ENCODE results near the gene RBM33. TPM values are rescaled to one million over a fixed set of nuclear protein-coding genes. Genes with fewer than 3 reads are reported as not detected.
"Not testable (repeated sequence)": the region's sequence is repeated elsewhere in the genome, so short reads cannot be mapped to it uniquely, and the experiment has no call there.

RBM33 gene, protein sequence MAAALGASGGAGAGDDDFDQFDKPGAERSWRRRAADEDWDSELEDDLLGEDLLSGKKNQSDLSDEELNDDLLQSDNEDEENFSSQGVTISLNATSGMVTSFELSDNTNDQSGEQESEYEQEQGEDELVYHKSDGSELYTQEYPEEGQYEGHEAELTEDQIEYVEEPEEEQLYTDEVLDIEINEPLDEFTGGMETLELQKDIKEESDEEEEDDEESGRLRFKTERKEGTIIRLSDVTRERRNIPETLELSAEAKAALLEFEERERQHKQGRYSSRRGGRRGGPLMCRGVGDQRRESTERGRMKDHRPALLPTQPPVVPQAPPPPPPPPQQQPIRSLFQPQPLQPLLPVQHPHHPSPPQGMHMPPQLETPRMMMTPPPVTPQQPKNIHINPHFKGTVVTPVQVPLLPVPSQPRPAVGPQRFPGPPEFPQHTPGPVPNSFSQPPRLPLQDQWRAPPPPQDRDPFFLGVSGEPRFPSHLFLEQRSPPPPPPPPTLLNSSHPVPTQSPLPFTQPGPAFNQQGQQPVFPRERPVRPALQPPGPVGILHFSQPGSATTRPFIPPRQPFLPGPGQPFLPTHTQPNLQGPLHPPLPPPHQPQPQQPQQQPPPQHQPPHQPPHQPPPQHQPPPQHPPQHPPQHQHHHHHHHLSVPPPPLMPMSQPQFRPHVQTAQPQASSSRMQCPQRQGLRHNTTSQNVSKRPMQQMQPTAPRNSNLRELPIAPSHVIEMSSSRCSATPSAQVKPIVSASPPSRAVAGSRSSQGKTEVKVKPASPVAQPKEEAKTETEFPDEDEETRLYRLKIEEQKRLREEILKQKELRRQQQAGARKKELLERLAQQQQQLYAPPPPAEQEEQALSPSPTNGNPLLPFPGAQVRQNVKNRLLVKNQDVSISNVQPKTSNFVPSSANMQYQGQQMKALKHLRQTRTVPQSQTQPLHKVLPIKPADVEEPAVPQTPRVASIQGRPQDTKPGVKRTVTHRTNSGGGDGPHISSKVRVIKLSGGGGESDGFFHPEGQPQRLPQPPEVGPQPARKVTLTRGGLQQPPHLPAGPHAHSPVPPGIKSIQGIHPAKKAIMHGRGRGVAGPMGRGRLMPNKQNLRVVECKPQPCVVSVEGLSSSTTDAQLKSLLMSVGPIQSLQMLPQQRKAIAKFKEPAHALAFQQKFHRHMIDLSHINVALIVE
- total RNA-seq = 77.0 and 78.4 TPM in 2 replicates

- intact Hi-C loops (cut with micrococcal nuclease) = loop anchor here (1.0 to 2.0 kb wide), 10 partner anchors 94 to 1494 kb away; partner anchors contain the start of genes INSIG1, LMBR1, PAXIP1 and RNF32
Measured at GRCh38 chr7:155644178-155644970, at the start of gene RBM33. TSS of gene RBM33 (plus strand) at chr7:155644661. CDS start at chr7:155644877, 216 bp downstream.

GRCh38 chr7:155594961-155595366 lies 49.5 kb upstream of the RBM33 start:
- intact Hi-C loops (cut with micrococcal nuclease) = loop anchor here (5.0 kb wide), 1 partner anchor 52 kb away; no protein-coding TSS in a partner anchor

DNA sequence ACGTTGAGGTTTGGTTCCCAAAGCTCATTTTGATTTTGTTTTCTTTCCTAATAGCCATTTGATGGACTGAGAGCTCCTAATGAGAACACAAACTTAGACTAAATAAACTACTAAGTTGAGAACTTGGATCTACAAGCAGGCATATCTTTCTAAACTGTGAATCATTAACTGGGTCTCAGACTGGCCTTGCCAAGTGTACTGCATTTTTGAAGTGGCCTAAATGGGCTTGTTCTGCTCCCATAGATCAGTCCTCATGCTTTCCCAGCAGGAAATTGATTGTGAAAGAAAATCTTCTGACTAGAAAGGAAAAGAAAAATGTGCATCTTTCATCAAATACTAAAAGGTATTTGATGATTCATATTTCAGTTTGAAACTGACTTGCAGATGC lies 46.7 kb upstream of the RBM33 start:
- intact Hi-C loops (cut with micrococcal nuclease) = loop anchor here (1.0 to 5.0 kb wide), 3 partner anchors 50 to 171 kb away; no protein-coding TSS in a partner anchor

DNA sequence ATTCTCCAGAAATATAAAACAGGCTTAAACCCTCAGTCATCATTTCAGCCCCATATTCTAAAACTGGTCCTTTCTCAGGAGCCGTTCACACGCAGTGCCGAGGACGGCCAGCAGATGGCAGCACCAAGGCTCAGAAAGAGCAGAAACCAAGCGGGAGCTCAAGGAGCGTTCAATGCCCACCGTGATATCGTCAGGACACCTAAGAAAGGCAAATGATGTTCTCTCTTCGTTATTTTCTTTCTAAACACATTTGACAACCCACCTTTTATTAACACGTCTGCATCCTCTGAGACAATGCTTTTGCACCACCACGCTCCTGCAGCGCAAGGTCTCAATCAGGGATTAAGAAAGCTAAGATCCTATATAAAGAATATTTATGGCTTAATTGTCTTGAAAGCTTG lies 45.7 kb upstream of the RBM33 start:
- intact Hi-C loops (cut with micrococcal nuclease) = loop anchor here (1.0 to 5.0 kb wide), 3 partner anchors 48 to 169 kb away; no protein-coding TSS in a partner anchor

DNA sequence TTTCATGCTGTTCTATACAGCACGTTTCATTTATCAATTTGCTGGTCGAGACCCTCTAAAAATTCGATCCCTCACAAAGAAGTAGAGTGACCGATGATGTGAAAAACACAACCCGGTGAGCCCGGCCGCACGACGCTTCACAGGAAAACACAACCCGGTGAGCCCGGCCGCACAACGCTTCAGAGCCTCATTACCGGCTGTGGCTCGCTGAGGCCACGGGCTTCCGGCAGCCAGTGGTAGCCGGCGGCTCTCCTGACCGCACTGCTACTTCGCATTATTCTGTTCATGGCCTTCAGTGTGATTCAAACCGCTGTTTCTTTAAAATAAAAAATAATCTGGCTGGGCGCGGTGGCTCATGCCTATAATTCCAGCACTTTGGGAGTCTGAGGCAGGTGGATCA lies 42.3 kb upstream of the RBM33 start:
- intact Hi-C loops (cut with micrococcal nuclease) = no loop called here

DNA sequence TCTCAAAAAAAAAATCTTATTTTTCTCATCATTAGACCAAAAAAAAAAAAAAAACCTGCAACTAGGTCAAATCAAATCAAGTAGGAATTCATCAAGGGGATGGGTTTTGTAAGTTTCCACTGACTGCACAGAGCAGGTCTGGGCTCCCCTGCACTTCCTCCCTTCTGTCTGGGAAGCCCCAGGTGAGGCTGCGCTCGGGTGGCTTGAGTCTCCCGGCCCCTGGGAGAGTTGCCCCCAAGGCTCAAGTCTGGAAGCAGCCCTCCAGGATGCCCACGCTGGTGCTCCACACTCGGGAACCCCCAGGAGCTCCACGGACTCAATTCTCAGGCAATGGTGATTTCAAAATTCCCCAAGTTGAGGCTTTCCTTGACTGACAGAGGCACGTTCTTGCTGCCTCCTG lies 41.7 kb upstream of the RBM33 start:
- intact Hi-C loops (cut with micrococcal nuclease) = no loop called here

- intact Hi-C loops (cut with micrococcal nuclease) = no loop called here
Measured at GRCh38 chr7:155603205-155603857, 41.1 kb upstream of the RBM33 start.

GRCh38 chr7:155603858-155604503 lies 40.5 kb upstream of the RBM33 start:
- intact Hi-C loops (cut with micrococcal nuclease) = no loop called here

- intact Hi-C loops (cut with micrococcal nuclease) = no loop called here
Measured at GRCh38 chr7:155604504-155604997, 39.9 kb upstream of the RBM33 start.

DNA sequence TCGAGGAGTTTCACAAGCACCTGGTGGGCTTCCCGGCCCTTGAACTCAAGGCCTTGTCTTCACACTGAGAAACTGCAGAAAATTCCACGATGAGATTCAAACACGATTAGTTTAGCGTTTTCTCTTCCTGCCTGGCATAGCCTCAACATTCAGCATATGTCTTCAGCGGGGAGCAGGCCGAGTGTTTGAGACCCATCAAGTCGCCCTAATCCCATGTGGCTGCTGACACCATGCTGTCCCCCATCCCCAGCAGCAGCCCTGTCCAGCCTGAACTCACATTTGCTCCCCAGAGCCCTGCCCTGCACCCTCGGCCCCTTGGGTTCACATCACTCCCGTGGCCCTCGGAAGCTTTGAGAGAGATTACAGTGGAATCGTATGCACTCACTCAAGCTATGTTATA lies 35.3 kb upstream of the RBM33 start:
- intact Hi-C loops (cut with micrococcal nuclease) = no loop called here

GRCh38 chr7:155610633-155611193 lies 33.7 kb upstream of the RBM33 start:
- intact Hi-C loops (cut with micrococcal nuclease) = no loop called here

DNA sequence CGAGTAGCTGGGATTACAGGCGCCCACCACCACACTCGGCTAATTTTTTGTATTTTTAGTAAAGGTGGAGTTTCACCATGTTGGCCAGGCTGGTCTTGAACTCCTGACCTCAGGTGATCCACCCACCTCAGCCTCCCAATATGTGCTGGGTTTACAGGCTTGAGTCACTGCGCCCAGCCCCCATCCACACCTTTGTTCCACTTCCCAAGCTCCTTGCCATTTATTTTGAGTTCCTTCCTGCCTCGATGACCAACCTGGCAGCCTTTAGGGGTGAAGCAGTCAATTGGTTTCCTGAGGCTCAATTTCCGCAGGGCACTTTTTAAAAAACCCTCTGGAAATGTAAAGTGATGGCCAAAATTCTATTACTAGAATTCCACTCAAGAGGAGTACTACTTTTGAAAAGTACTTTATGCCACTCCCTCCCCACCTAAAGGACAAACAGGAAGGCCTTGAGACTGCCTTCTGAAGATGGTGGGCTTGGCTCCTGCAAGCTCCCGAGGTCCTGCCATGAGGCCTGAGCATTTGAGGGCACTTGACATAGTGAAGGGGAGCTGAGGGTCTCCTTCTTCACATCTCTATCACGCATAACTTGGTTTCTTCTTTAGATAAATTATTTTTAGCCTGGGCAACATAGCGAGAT lies 32.5 kb upstream of the RBM33 start:
- intact Hi-C loops (cut with micrococcal nuclease) = no loop called here

GRCh38 chr7:155612658-155613057 lies 31.8 kb upstream of the RBM33 start:
- intact Hi-C loops (cut with micrococcal nuclease) = no loop called here

- intact Hi-C loops (cut with micrococcal nuclease) = not testable (repeated sequence)
Measured at GRCh38 chr7:155615085-155615484, 29.4 kb upstream of the RBM33 start.

DNA sequence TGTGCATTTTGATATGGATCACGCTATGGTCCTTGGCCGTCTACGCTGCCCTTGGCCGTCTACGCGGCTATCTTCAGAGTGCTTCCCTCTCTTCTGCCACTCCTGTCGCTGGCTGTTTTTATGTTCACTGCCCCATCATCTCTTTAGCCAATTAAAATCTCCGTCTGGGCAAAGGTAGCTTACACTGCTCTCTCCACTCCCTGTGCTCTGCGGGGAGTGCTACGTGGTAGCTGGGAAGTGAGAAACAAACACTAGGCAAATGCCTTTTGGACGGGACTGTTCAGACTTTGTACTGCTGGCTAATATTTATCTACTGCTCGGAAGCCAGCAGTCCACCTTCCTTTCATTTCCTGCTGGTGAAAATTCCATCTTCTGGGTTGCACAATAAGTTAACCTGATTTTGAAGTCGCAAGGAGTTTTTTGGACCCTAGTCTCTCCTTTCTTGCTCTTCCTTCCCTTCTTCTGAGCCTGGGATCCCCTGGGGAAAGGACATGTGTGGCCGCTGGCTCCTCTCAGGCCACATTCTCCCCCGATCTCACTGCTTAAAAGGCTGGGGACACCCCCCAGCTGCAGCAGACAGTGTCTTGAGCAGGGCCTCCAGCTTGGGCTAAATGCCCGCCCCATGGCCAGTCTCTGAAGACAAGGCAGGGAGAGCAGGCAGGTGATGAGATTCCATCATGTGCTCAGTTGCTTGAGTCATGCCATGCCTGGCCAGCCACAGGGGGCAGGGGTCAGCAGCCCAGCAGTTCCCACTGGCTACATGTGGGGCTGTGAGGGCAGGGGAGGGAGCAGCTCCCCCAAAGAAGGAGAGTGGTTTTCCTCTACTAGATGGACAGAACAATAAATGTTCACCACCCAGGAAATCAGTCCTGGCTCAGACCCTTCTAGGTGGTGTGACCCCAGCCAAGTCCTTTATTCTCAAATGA lies 25.5 kb upstream of the RBM33 start:
- intact Hi-C loops (cut with micrococcal nuclease) = no loop called here

GRCh38 chr7:155619634-155620271 lies 24.7 kb upstream of the RBM33 start:
- intact Hi-C loops (cut with micrococcal nuclease) = no loop called here

DNA sequence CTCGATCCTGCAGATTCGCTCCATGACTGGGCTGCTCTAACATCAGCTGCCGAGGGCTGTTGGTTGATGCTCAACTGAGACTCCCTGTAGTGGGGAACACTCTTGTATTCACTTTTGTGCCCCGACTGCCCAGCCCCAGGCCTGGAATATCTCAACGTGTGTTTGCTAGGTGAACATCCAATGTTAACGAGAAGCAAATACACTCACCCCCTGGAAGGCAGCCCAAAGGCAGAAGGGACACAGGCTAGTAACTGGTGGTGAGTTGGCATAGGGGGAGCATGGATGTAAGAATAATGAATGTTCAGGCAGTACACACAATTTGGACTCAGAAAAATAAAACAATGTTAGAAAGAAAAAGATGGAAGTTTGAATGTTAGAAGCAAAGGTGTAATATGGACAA lies 24.0 kb upstream of the RBM33 start:
- intact Hi-C loops (cut with micrococcal nuclease) = no loop called here

Data from T-helper 2 cell treated with Interferon-gamma antibody and Interleukin-4, amounts not matched to agents 100 ng/mL and 5 ng/mL, for 36 hours (primary cell).